GM18520 (cell line): Measurements from ENCODE around the gene HDLBP.

ENCODE experiments used
- ATAC-seq: cut with Tn5 transposase; IDR thresholded peaks from one replicate; pipeline ENCODE4 v1.9.1; 2021; ENCODE audit not compliant: unreplicated experiment

The HDLBP gene

GRCh38 chr2:241232736-241233575, 82.5 kb downstream of the HDLBP start:
- ATAC-seq = no peak

GRCh38 chr2:241230435-241230834, 85.0 kb downstream of the HDLBP start:
- ATAC-seq = no peak

- no peak for ATAC-seq
Measured at GRCh38 chr2:241229563-241230401, 85.7 kb downstream of the HDLBP start.

- no peak for ATAC-seq
Measured at GRCh38 chr2:241228860-241229516, 86.5 kb downstream of the HDLBP start.

GRCh38 chr2:241228081-241228859, 87.2 kb downstream of the HDLBP start:
- ATAC-seq = no peak

GRCh38 chr2:241227594-241227993, 87.9 kb downstream of the HDLBP start:
- no peak for ATAC-seq

GRCh38 chr2:241226723-241227572, 88.5 kb downstream of the HDLBP start:
- no peak for ATAC-seq

- no peak for ATAC-seq
Measured at GRCh38 chr2:241225983-241226382, 89.5 kb downstream of the HDLBP start.

- no peak for ATAC-seq
Measured at GRCh38 chr2:241225545-241225944, 89.9 kb downstream of the HDLBP start.

GRCh38 chr2:241224851-241225438, 90.5 kb downstream of the HDLBP start:
- ATAC-seq = no peak

- ATAC-seq = no peak
Measured at GRCh38 chr2:241224018-241224850, 91.2 kb downstream of the HDLBP start.

- no peak for ATAC-seq
Measured at GRCh38 chr2:241223211-241224017, 92.1 kb downstream of the HDLBP start.

- ATAC-seq = no peak
Measured at GRCh38 chr2:241219856-241220356, 95.6 kb downstream of the HDLBP start.

- ATAC-seq = no peak
Measured at GRCh38 chr2:241219030-241219382, 96.5 kb downstream of the HDLBP start.

GRCh38 chr2:241218131-241219029, 97.1 kb downstream of the HDLBP start:
- ATAC-seq = no peak

- no peak for ATAC-seq
Measured at GRCh38 chr2:241217320-241218031, 98.0 kb downstream of the HDLBP start.
